ENCODE data around the gene CFAP20DC. TPM values are rescaled to one million over a fixed set of nuclear protein-coding genes. Genes with fewer than 3 reads are reported as not detected.

CFAP20DC gene
- total and polyA plus RNA-seq, 2 of the 13 experiments (the other 11 are each of a cell fraction or from before 2014, with no cell fraction given): not detected

GRCh38 chr3:59027607-59028006 lies 22.2 kb downstream of the CFAP20DC start:
- no peak for FAIRE-seq
- Histone ChIP-seq H3K36me3 (replicated peaks in 1 of 2; ENCODE audit: control insufficient read depth in 1 of 2, insufficient read depth in 2 of 2, low read length in 2 of 2) (no peaks in the 10 kb centered on the region), H3K4me3 (replicated peaks in 1 of 3; ENCODE audit: insufficient read depth in 1 of 3, low read depth in 2 of 3, low read length in 3 of 3) (no peak overlapping the region), H4K20me1 (ENCODE audit: insufficient read depth, low read length) (no peaks in the 10 kb centered on the region), H3K4me1 (ENCODE audit: insufficient read depth, low read length) (no peaks in the 10 kb centered on the region), H3K79me2 (ENCODE audit: insufficient read depth, low read length) (no peaks in the 10 kb centered on the region), H3K9ac (ENCODE audit: insufficient read depth, low read depth, low read length) (no peak overlapping the region), H3K9me3 (ENCODE audit: low read length) (no peaks in the 10 kb centered on the region), H2AFZ (ENCODE audit: low read length) (no peak overlapping the region), H3K27me3 (ENCODE audit: control insufficient read depth in 1 of 2, insufficient read depth in 2 of 2, low read length in 2 of 2) (no peaks in the 10 kb centered on the region), H3K4me2 (ENCODE audit: low read depth, low read length) (no peak overlapping the region), H3K27ac (ENCODE audit: extremely low read length, insufficient read depth, low read length) (no peak overlapping the region)
- intact Hi-C loops (cut with micrococcal nuclease; ENCODE audit: unreplicated experiment): no loop called here
- 0% methylated on average over 1 of the region's 1 CpG for WGBS (ENCODE audit: low lambda C conversion rate)
- POLR2A ChIA-PET: no interaction called here
- no peak for DNase-seq (ENCODE audit: low spot score)
- BruUV-seq (replicated peaks): no TSS peak
- CTCF ChIA-PET (ENCODE audit: low intra/inter-chr PET ratio, low total read pairs): no interaction called here
- ATAC-seq: no peak
- in situ Hi-C loops (cut with HindIII; ENCODE audit: extremely low pct_ligation_motif_present, low pct_unique_long_range_greater_than_20kb): no loop called here
- TF ChIP-seq RCOR2 (CRISPR knock-in tag; IDR thresholded peaks at IDR 0.05) (no peak), GABPB1 (CRISPR knock-in tag; IDR thresholded peaks at IDR 0.05) (no peak), GATAD2A (CRISPR knock-in tag; IDR thresholded peaks at IDR 0.05) (no peak), MEIS1 (CRISPR knock-in tag; IDR thresholded peaks at IDR 0.05; ENCODE audit: borderline replicate concordance) (no peak), ZNF260 (CRISPR knock-in tag; IDR thresholded peaks at IDR 0.05; ENCODE audit: borderline replicate concordance, low read depth) (no peak), ARID3A (IDR thresholded peaks at IDR 0.05; ENCODE audit: low read depth, low read length) (no peak), ZNF34 (CRISPR knock-in tag; IDR thresholded peaks at IDR 0.05; ENCODE audit: borderline replicate concordance) (no peak), ZNF646 (CRISPR knock-in tag; IDR thresholded peaks at IDR 0.05) (no peak)
- TF ChIP-seq, protein P1, sequence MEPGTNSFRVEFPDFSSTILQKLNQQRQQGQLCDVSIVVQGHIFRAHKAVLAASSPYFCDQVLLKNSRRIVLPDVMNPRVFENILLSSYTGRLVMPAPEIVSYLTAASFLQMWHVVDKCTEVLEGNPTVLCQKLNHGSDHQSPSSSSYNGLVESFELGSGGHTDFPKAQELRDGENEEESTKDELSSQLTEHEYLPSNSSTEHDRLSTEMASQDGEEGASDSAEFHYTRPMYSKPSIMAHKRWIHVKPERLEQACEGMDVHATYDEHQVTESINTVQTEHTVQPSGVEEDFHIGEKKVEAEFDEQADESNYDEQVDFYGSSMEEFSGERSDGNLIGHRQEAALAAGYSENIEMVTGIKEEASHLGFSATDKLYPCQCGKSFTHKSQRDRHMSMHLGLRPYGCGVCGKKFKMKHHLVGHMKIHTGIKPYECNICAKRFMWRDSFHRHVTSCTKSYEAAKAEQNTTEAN (CRISPR knock-in tag; conservative IDR thresholded peaks at IDR 0.05): no peak

All from HepG2 (cell line).